Astrocyte of the cerebellum (primary cell): ENCODE results near the gene TSPEAR.

Experiments used
- DNase-seq: peaks from one replicate; pipeline ENCODE4 v3.0.0-alpha.2; 2011; ENCODE audit warnings: low read depth
- H3K4me3 ChIP-seq: 2 replicates; pipeline ENCODE4 v1.5.1; 2011; ENCODE audit warnings: mild to moderate bottlenecking, low read depth, low read length, moderate library complexity
- in situ Hi-C: cut with HindIII; loops from 2 replicates; pipeline ENCODE4 v1.10.0; 2017; ENCODE audit warnings: low sequenced_read_pairs
- TF ChIP-seq, protein P1 (sequence below): IDR thresholded peaks from 2 replicates; pipeline ENCODE4 v1.5.1; 2012; ENCODE audit warnings: low read length, low read depth, moderate library complexity, mild to moderate bottlenecking; ENCODE audit errors: missing control alignments

TSPEAR gene

DNA sequence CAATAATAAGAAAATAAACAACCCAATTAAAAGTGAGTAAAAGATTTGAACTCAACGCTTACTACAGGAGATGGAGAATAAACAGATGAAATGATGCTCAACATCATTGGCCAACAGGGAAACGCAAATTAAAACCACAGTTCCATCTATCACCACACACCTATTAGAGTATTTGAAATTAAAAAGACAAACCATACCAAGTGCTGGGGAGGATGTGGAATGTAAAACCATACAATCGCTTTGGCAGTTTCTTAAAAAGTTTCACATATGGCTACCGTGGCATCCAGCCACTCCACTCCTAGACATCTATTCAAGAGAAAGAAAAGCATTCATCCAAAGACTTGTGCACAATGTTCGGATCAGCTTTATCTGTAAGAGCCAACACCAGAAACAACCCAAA is 257.3 kb downstream of the TSPEAR start:
- TF ChIP-seq, protein P1, sequence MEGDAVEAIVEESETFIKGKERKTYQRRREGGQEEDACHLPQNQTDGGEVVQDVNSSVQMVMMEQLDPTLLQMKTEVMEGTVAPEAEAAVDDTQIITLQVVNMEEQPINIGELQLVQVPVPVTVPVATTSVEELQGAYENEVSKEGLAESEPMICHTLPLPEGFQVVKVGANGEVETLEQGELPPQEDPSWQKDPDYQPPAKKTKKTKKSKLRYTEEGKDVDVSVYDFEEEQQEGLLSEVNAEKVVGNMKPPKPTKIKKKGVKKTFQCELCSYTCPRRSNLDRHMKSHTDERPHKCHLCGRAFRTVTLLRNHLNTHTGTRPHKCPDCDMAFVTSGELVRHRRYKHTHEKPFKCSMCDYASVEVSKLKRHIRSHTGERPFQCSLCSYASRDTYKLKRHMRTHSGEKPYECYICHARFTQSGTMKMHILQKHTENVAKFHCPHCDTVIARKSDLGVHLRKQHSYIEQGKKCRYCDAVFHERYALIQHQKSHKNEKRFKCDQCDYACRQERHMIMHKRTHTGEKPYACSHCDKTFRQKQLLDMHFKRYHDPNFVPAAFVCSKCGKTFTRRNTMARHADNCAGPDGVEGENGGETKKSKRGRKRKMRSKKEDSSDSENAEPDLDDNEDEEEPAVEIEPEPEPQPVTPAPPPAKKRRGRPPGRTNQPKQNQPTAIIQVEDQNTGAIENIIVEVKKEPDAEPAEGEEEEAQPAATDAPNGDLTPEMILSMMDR: no peak
- in situ Hi-C loops: no loop called here
- DNase-seq: no peak
- no peak overlapping the region for H3K4me3 ChIP-seq

DNA sequence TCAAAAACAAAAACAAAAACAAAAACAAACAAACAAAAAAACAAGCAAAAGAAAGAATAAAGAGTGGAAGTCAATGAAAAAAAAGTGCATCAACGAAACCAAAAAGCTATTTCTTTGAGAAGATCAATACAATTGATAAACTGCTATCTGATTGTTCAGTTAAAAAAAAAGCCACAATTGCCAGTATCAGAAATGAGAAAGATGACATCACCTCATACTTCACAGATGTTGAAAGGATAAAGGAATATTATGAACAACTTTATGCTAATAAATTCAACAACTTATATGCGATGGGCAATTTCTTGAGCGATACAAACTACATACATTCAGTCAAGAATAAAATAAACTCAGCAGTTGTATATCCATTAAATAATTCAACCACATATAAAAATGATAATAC is 258.3 kb downstream of the TSPEAR start:
- no peak overlapping the region for H3K4me3 ChIP-seq
- TF ChIP-seq, protein P1: no peak
- no peak for DNase-seq
- in situ Hi-C loops: no loop called here

DNA sequence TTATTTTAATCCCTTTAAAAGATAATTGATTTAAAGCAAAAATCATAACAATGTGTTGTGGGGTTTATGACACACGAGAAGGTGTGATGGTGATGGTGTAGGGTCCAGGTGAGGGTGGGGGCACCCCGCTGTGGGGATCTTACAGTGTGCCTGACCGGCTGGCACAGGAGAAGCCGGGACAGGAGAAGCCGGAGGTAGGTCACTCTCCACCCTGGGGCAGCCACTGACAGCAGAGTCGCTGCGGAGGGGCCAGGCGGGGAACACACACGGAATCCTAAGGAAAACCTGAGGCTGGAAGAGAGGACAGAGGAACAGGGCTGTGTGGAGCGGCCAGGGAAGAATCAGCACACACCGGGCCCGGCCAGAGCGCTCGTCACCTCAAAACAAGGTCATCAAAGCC is 260.4 kb downstream of the TSPEAR start:
- no peak for DNase-seq
- TF ChIP-seq, protein P1: no peak
- H3K4me3 ChIP-seq: no peak overlapping the region
- in situ Hi-C loops: no loop called here

DNA sequence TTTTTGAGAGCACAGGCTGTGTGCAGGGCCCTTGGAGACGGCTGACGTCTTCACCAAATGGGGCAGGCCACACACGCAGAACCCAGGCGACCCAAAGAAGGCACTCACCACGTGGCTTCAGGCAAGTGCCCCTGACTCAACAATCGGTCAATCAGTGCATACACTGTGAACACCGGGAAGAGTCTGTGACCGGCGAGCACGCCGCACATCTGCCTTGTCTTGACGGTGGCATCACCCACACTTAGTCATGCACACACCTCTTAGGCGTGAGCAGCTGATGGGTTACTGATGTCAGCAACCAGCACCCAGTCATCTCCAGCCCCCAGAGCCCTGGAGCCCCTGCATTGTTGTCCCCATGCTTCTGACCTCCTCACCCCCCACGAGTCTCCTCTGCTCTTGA is 261.0 kb downstream of the TSPEAR start:
- DNase-seq: no peak
- no peak overlapping the region for H3K4me3 ChIP-seq
- in situ Hi-C loops: no loop called here
- TF ChIP-seq, protein P1: no peak

DNA sequence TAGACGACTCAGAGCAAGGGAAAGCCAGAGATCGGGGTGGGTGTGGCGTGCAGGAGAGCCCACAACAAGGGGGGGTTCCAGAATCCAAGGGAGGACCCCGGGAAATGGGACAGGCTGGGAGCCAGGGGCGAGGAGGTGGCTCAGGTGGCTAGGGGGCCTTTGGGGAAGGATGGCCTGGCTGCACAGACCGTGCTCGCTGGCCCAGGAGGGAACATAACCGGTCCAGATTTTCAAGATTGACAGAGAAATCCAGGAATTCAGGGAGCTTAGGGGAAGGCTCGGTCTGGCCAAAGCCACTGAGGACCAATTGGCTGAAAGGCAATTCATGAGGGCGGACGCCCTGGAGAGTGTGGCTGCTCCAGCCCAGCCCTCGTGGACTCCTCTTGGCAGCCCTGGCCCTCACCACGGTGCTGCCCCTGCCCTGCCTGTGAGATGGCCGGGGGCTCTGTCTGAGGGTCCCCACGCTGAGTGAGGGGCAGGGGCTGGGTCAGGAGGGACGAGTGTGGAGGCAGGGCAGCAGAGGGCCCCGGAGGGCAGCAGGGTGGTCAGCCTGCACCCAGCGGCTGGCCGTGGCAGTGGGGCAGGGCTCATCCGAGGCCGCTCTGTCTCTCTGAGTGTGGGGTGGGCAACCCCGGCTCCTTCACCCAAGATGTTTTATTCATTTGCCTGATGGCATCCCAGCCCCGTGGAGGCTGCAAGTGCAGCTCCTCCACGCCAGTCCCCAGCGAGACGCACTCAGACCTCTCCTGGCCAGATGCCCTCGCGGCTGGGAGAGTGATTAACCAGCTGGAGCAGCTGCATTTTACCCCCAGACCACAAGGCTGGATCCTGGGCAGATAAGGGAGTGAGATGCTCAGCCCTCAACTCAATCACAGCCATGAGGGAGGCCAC is 261.7 kb downstream of the TSPEAR start:
- TF ChIP-seq, protein P1: no peak
- H3K4me3 ChIP-seq: no peak overlapping the region
- in situ Hi-C loops: no loop called here
- no peak for DNase-seq

- no peak for DNase-seq
- in situ Hi-C loops: no loop called here
- TF ChIP-seq, protein P1: no peak
- H3K4me3 ChIP-seq: no peak overlapping the region
Measured at GRCh38 chr21:44448651-44449131, 262.7 kb downstream of the TSPEAR start.
